ENCODE measurements around the gene SURF6.
"Not testable (repeated sequence)": the region's sequence is repeated elsewhere in the genome, so short reads cannot be mapped to it uniquely, and the experiment has no call there.

Gene SURF6

GRCh38 chr9:133346021-133346785 lies 10.2 kb upstream of the SURF6 start:
- no peak for DNase-seq

- DNase-seq = no peak
These were observed 9.6 kb upstream of the SURF6 start for GRCh38 chr9:133345596-133345995.

GRCh38 chr9:133344979-133345378 lies 9.0 kb upstream of the SURF6 start:
- DNase-seq = no peak

DNA sequence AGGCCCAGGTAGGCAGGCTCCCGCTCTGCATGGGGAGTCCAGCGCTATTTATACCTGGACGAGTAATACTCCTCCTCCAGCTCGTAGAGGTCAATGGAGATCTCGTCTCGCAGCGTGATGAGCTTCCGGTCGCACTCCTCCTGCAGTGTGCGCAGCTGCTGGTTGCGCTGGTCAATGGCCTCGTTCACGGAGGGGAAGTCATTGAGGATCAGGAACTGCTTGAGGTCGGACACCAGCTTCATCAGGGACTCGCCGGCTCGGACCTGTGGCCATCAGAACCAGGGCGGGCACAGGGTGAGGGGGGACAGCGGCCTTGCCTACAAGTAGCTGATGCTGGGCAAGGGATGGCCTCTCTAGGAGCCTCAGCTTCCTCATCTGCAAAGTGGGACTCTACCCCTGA lies 8.1 kb upstream of the SURF6 start:
- no peak for DNase-seq

DNA sequence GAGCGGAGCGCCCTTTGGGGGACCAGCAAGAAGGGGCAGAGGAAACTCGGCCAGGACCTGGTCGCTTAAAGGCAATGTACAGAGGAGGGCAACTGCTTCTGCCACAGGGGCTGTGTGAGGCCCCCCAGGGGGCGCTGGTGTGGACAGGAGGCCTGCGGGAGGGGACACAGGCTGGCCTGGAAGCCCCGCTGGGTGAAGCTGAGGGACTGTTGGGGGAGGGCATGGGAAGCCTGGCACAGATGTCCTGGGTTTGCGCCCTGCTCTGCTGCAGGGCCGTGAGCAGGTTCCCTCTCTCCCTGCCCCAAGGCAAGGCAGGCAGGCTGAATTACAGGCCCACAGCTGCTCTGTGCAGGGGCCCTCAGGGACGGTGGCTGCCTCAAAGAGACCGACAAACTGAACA lies 6.6 kb upstream of the SURF6 start:
- no peak for DNase-seq

DNA sequence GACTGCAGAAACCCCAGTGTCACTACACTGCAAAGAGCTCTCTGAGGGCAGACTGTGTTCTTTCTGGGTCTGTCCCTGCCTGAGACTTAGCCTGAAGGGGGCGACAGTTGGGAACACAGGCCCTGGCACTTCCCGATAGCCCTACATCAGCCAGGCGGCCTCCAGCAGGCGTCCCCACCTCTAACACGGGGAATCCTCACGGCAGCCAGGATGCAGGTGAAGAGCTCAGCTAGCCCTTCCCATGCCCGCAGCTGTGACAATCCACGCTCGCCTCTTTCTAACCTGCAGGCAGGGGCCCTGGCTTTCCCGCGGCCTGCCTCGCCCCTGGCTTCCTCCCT lies 6.0 kb upstream of the SURF6 start:
- DNase-seq = no peak

DNA sequence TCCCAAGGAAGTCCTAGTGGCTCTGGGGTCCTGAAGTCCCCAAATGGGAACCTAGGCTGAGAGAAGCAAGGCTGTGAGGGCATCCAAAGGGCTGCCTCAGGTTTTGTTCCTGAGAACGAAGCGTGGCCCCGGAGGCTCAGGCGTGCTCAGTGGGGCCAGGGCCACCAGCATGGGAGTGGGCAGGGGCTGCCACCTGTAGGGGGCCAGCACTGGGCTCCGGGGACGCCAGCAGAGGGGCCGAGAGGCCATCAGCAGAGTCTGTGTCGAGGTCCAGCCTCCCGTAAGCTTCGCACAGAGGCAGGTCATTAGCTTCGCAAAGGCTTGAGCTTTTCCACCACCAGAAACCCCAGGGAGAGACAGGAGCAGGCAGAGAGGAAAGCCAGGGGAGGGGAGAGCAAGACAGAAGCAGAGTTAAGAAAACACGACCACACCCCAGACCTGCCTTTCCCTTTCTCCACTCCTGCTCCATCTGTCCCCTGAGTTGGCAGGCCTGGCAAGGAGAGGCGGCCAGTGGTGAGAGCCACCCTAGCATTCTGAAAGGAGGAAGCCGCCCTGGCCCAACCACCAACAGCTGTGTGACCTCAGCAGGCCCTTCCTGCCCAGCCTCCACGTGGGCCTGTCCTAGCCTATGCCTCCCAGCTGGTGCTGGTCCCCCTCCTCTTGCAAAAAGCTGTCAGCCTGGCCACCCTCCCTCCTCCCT lies 5.5 kb upstream of the SURF6 start:
- DNase-seq = no peak

GRCh38 chr9:133340916-133341315 lies 4.9 kb upstream of the SURF6 start:
- DNase-seq = no peak

GRCh38 chr9:133340256-133340655 lies 4.3 kb upstream of the SURF6 start:
- DNase-seq = no peak

- no peak for DNase-seq
These were observed 3.7 kb upstream of the SURF6 start for GRCh38 chr9:133339641-133340040.

GRCh38 chr9:133334888-133335287 lies 1.1 kb downstream of the SURF6 start:
- not testable (repeated sequence) for DNase-seq

DNA sequence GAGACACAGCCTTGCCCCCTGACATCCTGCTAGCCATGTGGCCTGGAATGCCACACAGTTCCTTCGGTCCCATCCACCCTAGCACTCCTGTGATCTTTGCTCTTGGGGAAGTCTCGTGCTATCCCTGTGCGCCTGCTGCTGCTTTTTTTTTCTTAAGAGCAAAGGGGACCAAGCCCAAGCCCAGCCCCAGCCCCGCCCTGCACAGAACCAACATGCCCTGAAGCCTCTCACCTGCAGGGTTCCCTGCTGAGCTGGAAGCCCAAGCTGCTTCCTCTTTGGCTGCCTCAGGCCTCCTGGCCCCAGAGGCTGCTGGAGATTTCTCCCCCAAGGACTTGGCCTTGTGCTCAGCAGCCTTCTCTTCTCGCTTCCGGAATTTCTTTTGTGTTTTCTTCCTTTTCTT lies 1.8 kb downstream of the SURF6 start:
- DNase-seq = no peak

DNA sequence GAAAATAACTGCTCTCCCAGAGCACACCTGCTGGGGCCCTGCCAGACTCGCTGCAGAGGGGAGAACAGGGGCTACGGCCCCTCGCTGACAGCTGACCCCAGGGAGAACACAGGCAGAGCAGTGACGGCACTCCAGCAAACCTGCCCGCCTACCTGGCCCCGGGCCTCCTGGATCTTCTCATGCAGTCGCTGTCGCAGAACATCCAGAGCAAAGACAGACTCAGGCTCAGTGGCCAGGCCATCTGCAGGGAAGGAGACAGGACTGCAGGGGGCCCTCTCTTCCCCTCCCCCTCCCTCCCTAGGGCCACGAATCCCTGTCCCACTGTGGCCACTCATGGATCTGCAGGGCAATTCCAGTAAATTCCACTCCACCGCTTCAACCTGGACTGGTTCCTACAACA lies 2.4 kb downstream of the SURF6 start:
- no peak for DNase-seq

DNA sequence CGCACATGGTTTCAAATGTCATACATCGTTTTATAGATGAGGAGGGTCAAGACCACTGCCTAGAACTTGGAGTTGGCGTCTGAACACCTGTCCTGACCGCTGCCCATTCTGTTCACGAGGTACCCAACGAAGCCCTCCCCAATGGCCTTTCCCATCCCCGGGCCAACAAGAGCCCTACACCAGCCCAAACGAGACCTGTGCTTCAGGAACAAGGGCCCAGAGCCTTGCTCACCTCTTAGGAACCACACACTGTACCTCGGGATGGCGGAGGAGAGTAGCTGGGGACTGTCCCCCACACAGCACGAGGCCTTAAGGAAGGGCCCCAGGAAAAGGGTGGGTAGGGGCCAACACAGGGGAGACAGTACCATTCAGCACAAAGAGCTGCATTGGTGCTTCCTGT lies 3.0 kb downstream of the SURF6 start:
- DNase-seq = no peak

DNA sequence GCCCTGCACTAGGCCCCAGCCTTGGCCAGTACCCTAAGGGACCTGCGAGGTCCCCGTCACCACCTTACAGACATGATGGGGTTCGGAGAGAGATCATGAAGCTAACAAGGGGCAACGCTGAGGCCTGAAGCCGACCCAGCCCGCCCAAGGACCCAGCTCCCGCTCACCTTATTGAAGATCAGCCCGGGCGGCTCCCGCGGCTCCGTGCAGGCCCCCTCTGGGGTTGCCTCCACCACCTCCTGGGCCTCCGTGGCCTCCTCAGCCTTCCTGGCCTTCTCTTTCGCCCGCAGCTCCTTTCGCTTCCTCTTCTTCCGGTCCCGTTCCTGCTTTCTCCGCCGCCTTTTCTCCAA lies 3.6 kb downstream of the SURF6 start:
- DNase-seq = no peak

DNA sequence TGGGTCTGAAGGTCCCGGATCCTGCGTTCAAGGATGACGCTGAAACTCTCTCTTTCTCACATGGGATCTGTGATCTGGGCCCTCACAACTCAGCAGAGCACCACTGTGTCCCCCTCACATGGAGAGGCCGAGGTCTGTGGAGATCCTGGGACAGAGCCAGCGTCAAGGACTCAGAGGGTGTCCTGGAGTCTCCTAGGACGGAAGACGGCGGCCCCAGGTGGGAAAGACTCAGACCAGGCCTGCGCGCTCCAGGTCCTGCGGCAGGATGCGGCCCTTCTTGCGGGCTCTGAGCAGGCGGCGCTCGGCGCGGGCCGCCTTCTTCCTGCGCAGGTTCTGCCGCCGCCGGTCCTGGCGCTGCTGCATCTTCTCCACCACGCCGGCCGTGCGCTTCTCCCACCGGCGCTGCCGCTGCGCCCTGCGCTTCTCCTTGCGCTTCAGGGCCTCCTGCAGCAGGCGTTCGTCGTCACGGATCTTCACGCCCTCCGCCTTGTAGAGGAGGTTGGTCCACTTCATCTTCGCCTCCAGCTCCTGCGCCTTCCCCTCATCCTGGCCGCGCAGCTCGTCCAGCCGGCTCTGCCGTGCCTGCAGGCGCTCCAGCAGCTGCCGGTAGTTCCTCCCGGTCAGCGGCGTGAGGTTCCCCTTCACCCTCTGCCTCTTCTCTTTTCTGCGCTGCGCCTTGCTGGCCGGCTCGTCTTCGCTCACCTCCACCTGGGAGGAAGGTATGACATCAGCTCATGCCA lies 4.2 kb downstream of the SURF6 start:
- no peak for DNase-seq

GRCh38 chr9:133331221-133331620 lies 4.8 kb downstream of the SURF6 start:
- DNase-seq = no peak

DNA sequence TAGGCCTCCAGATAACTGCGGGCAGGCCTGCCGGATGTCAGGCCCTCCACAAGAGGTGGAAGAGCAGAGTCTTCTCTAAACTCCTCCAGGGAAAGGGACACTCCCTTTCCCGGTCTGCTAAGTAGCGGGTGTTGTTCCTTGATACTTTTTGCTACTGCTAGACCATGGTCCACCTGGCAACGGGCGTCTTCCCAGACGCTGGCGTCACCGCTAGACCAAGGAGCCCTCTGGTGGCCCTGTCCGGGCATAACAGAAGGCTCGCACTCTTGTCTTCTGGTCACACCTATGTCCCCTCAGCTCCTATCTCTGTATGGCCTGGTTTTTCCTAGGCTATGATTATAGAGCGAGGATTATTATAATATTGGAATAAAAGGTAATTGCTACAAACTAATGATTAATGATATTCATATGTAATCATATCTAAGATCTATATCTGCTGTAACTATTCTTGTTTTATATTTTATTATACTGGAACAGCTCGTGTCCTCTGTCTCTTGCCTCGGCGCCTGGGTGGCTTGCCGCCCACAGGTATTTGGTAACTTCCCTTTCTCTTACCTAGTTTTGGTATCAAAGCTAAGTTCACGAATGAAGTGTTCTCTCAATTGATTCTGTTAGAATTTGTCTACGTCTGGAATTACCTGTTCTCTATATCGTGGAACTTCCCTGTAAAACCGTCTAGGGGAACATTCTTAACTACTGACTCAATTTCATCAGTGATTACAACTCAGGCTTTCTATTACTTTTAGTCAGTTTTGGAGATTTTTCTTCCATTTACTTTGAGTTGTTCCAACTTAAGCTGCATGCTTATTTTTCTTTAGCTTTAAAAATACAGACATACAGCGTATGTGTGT lies 6.5 kb downstream of the SURF6 start:
- not testable (repeated sequence) for DNase-seq

GRCh38 chr9:133327834-133328484 lies 8.0 kb downstream of the SURF6 start:
- DNase-seq = no peak

GRCh38 chr9:133327021-133327420 lies 9.0 kb downstream of the SURF6 start:
- not testable (repeated sequence) for DNase-seq

- no peak for DNase-seq
These were observed 11.8 kb downstream of the SURF6 start for GRCh38 chr9:133323991-133324703.

DNA sequence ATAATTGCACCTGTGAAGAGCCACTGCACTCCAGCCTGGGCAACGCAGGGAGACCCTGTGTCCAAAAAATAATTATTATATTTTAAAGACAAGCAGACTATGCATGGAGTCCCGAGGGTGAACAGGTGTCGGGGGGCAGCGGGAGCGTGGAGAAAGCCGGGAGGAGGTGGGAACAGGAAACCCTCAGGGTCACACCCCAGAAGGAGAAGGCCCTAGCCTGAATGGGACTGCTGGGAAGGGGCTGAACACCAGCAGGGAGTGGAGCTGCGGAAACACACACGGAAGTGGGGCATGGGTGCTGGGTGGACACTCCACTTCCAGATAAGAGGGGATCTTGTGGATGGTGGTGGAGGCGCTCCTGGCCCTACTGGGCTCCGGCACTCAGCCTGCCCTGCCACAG lies 12.8 kb downstream of the SURF6 start:
- DNase-seq = no peak

Measured in amniotic stem cell (primary cell).